Stimulated activated CD8-positive, alpha-beta memory T cell treated with anti-CD3 and anti-CD28 coated beads, Interleukin-15, amount 100 ng/mL, for 48 hours (primary cell): Measurements from ENCODE around the gene CDH9.
"Not testable (repeated sequence)": the region's sequence is repeated elsewhere in the genome, so short reads cannot be mapped to it uniquely, and the experiment has no call there.

Source experiments
- DNase-seq, 2 donors: peaks; one replicate each; pipeline ENCODE4 v3.0.0-alpha.2; 2020; ENCODE audit warnings: low read depth in 2 of 2

Gene CDH9

DNA sequence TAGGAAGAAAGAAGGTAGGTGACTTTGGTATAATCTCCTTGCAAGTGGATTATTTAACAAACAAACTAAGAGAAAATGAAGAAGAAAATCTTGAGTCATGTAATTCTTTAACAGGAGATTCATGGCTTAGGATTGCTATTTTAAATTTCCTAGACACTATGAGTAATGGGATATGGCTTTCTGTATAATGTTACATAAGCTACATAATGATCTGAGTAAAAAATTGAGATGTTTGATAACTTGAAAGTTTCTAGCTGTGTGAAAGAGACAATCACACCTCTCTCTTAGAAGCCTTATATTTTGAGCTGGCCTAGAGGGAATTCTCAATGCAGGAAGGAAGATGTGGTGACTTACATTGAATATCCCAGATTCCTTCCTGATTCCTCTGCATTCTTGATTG is 92.5 kb downstream of the CDH9 start:
- no peak for DNase-seq

GRCh38 chr5:26942481-26942880 is 95.9 kb downstream of the CDH9 start:
- DNase-seq: no peak

DNA sequence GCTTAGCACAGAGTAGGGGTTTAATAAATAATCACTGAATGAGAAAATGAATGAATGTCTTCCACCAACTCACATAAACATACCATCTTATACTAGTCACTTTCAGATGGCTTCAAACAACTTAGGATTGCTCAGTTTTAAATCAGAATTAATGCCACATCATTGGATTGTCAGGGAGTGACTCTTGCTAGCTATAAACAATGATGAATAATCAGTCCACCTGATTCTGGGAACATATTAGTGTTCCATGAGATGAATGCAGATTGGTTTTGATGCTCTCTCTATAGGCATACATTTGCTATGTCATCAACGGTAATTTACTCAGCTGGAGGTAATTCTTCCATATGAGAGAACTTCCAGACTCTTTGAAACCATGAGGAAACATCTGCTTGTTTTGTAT is 97.4 kb downstream of the CDH9 start:
- DNase-seq: no peak

DNA sequence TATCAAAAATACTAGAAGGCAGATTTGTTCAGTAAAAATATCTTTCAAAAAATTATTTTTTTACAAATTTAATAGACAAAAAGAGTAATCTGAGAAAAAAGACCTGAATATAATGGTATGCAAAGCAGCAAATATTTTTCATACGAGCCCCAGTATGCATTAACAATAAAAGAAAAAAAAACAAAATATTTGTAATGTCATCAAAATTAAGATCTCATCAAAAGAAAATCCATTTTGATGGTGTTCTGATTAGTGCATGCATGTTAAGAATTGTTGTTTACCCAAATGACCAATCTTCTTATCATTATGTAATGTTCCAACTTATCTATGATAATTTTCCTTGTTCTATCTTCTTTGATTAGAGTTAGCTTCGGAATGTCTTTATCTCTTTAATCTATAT is 106.1 kb downstream of the CDH9 start:
- DNase-seq: no peak

DNA sequence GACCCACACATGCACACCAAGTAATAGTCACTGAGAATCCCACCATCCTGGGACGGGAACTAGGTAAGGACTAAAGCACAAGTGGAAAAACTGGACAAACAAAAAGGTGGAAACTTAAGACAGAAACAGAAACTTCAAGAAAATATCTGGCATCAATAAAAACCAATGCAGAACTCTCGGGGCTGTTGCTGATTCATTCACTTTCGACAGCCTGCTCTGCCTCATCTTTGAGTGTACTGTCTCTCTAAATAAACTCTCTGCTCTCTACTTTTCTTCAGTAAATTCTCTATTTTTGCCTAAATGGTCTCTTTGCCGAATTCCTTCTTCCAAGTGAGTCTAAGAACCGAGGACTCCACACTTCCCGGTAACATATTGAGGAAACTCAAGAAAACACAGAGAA is 116.9 kb downstream of the CDH9 start:
- no peak for DNase-seq

- no peak for DNase-seq
Observed at GRCh38 chr5:26903469-26903868, 134.9 kb downstream of the CDH9 start.

DNA sequence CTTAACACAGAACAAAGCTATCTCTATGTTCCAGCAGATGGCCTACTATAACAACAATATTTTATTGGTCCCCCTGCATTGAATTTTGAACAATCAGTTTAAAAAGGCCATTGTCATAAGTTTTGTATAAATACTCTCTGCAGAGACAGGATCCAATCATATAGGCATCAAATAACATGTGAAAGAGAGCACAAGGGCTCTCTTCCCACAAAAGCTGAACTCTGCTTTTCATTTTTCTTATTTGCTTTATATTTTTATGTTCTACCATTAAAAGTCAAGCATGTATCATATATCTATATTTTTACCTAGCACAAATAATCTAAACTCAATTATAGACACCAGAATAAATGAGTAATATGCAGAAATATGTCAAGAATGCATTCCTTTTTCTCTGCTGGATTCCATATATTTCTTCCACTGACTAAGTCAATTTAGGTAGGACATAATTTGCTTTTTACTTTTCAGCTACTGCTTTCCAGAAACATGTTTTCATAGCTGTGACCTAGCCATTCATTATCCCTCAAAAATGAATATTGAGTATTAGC is 143.6 kb downstream of the CDH9 start:
- DNase-seq: no peak

- DNase-seq: no peak
Observed at GRCh38 chr5:26893078-26893477, 145.3 kb downstream of the CDH9 start.

DNA sequence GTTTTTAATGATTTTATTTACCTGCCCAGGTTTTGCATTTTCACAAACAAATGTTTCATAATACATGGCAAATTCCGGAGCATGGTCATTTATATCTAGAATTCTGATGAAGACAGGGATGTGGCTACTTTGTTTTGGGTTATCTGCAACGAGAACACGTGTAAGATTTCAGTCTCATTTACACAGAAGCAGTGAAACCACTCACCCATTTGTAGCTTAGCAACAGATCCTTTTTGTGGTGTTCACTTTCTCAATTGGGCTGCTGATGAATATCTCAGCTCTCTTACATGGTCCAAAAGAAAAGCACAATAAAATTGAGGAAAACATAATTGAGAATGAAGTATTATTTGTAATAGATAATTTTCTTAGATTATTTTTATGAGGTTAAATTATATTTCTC is 148.6 kb downstream of the CDH9 start:
- DNase-seq: no peak

GRCh38 chr5:26884481-26884880 is 153.9 kb downstream of the CDH9 start:
- no peak for DNase-seq

DNA sequence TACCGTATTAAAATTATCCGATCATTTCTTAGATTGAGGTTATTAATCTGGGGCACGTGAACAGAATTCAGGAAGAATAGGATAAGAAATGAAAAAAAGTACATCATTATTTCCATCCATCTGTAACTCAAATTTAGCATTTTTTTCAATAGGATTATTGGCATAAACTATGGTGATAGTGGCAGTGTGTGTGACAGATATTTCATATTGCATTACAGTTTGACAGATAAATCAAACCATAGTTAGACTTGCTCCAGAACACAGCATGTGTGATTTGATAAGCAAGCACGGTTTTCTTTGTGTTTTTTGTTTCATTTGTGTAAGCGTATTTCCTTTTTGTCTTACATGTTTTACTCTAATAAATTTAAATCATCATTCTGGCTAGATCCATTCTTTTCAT is 155.0 kb downstream of the CDH9 start:
- no peak for DNase-seq

GRCh38 chr5:26881901-26882300 is 156.5 kb downstream of the CDH9 start:
- no peak for DNase-seq

GRCh38 chr5:26877154-26877553 is 161.2 kb downstream of the CDH9 start:
- no peak for DNase-seq

GRCh38 chr5:26872337-26872736 is 166.0 kb downstream of the CDH9 start:
- DNase-seq: no peak

DNA sequence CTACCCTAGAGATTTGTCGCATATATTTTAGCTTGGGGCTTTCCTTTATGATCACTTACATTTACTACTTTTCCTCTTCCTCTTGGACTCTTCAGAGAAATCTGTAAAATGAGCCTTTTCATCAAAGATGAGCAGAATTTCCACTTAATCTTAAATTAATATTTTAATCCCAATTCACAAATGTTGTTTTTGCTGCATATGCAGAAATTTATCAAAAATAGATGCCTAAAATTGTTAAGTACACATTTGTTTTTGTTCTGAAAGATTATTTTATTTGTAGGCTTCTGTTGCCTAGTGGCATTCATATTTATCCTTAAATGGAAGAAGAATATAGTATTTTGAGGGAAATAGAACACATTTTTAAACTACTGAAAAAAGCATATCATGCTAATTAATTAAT is 168.6 kb downstream of the CDH9 start:
- DNase-seq: no peak

DNA sequence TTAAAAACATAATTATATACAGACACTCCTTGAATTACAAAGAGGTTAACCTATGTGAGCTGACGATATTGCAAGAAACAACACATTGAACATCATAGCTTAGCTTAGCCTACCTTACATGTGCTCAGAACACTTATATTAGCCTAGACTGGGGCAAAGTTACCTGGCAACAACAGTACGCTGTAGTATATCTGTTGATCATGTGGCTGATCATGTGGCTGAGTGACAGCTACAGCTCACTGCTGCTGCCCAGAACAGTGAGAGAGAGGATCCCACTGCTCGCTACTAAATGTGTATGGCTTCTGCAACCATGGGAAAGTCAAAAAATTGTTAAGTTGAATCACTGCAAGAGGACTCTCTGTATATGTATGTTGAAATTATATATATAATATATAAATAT is 169.9 kb downstream of the CDH9 start:
- no peak for DNase-seq

DNA sequence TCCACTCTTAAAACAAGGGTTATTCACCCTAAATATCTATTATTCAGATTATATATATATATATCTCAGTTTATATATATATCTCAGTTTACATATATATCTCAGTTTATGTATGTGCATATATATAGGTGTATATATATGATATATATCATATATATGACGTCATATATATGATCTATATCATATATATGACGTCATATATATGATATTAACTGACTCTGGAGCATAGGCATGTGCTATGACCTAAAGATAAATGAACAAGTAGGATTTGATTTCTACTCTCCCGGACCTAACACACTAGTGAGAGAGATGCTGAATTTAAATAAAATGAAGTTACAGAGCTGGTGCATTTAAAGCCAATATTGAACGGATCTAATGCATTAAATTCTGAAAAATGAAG is 174.3 kb downstream of the CDH9 start:
- DNase-seq: no peak

GRCh38 chr5:26856238-26856637 is 182.1 kb downstream of the CDH9 start:
- DNase-seq: no peak

DNA sequence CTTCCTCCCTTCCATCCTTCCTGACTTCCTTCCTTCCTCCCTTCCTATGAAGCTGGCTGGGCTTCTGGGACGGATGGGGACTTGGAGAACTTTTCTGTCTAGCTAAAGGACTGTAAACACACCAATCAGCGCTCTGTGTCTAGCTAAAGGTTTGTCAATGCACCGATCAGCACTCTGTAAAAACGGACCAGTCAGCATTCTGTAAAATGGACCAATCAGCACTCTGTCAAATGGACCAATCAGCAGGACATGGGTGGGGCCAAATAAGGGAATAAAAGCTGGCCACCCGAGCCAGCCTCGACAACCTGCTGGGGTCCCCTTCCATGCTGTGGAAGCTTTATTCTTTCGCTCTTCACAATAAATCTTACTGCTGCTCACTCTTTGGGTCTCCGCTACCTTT is 185.9 kb downstream of the CDH9 start:
- DNase-seq: not testable (repeated sequence)

- no peak for DNase-seq
Observed at GRCh38 chr5:26847041-26847736, 191.2 kb downstream of the CDH9 start.

DNA sequence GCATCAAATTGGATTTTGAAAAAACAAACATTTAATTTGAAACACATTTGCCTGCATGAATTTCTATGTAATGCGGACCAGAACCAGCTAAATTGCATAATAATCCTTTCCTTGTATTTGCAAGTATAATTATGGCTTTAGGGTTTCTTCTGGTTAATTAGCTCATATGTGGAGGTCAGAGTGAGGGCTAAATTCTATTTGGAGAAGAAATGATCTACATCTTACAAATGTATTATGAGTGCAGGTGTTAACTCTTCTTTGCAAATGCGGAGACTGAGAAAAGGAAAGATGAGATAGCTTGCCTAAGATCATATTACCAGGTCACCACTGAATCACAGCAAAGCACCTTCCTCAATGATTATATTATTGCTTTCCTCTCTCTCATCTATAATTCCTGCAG is 194.7 kb downstream of the CDH9 start:
- no peak for DNase-seq

DNA sequence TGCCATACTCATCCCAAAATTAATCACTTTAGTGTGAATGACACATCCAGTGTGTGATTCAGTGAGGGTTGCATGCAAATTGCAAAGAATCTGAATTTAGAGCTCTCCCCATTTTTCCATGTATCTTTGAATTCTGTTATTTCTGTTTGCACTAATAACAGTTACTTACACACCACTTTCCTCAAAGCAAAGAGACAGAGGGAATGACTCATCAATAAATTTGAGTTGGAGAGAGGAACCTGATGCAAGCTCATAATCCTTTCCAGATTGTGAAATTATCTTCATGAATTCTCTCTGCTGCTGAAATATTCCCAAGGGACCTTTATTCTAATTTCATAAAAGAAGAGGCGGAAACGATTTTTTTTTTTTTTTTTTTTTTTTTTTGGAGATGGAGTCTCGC is 204.8 kb downstream of the CDH9 start:
- no peak for DNase-seq
